RKO (cell line): Measurements from ENCODE around the gene ASCC3.
"Not testable (repeated sequence)": the region's sequence is repeated elsewhere in the genome, so short reads cannot be mapped to it uniquely, and the experiment has no call there.

Source experiments
- DNase-seq: peaks from one replicate; pipeline ENCODE4 v3.0.0-alpha.2; 2016; ENCODE audit warnings: low spot score

Gene ASCC3

DNA sequence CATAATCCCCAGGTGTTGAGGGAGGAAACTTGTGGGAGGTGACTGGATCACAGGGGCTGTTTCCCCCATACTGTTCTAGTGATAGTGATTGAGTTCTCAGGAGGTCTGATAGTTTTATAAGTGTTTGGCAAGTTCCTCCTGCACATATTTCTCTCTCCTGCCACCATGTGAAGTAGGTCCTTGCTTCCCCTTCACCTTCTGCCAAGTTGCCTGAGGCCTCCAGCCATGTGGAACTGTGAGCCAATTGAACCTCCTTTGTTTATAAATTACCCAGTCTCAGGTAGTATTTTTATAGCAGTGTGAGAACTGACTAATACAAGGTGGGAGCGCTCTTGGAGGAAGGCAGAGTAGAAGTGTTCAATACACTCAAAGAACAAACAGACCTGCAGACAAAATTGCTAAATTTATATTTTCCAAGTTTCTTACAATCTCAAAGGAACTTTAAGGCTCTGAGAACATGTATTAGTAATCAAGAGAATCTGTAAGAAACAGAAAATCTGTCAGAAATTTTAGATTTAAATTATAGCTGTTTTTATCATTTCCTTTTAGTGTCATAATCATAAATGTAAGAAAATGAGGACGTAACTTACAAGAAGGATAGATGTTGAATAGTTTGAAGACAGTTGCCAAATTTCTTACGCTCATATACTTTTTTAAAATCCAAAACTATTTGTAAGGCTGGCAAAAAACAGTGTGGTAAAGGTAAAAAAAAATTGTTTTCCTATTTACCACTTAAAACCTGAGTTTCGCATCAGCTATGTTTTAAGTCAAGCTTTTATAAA is 77.7 kb downstream of the ASCC3 start:
- no peak for DNase-seq

DNA sequence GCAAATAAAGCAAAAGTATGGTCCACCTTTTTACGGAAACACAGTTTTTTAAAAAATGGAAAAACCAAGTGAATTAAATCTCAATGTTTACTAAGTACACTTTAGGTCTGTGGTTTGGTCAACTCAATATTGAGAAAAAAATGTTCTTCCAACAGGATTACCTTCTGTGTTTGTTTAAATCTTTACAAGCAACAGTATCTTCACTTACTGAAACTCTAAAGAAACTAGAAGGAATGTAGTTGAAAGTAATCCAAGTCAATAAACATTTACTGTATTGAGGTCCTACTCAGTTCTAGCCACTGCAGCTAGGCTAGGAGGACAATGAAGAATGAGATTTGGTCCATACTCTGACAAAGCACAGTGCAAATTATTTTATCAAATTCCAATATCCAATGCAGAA is 80.1 kb downstream of the ASCC3 start:
- DNase-seq, result no peak

DNA sequence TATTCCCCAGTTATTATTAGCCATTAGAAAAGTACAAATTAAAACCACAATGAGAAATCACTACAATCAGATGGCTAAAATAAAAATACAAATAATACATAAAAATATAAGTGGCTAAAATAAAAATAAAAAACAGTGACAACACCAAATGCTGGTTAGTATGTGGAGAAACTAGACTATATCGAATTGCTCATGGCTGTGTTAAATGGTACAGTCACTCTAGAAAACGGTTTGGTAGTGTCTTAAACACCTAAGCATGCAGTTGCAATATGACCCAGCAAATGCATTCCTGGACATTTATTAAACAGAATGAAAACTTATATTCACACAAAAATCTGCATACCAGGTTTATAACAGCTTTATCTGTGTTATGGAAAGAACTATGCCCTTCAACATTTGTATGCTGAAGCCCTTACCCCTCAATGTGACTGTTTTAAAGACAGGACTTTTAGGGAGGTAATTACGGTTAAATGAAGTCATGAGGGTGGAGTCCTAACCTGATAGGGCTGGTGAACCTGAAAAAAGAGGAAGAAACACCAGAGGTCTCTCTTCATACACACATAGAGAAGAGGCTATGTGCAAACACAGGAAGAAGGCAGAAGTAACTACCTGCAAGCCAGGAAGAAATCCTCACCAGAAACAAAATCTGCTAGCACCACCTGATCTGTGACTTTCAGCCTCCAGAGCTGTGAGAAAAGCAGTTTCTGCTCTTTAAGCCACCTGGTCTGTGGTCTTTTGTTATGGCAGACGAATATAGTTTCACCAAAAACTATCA is 84.9 kb downstream of the ASCC3 start:
- DNase-seq, result no peak

DNA sequence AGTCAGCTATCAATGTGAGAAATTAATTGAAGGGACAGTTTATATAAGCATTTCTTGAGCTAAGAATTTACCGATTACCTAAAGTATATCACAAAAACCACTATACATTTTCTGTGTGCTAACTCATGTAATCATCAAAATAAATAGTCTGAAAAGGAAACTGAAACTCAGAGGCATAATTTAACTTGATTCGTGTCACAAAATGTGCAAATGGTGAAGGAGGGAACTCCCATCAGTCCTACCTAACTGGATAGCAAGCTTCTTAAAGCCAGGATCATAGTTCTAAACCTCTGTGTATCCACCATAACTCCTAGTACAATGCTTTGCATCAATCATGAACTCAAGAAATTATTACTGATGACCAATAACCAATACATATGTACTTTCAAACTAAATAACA is 91.0 kb downstream of the ASCC3 start:
- DNase-seq, result no peak

DNA sequence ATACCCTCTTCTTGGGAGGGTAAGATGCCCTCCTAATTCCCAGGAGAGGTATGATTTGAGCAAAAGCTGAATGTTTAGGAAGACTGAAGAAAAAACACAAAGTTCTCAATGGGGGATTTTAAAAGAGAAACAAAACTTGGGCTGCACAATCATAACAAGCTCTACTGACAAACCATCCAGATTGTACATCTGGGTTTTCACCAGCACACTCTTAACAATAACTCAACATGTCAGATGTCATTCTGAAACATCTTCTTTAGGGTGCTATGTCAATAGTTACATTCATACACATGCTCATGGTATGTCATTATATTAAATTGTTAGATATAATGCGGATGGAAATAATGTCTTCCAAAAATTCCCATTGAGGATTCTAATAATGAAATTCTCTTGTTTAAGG is 95.1 kb downstream of the ASCC3 start:
- no peak for DNase-seq

DNA sequence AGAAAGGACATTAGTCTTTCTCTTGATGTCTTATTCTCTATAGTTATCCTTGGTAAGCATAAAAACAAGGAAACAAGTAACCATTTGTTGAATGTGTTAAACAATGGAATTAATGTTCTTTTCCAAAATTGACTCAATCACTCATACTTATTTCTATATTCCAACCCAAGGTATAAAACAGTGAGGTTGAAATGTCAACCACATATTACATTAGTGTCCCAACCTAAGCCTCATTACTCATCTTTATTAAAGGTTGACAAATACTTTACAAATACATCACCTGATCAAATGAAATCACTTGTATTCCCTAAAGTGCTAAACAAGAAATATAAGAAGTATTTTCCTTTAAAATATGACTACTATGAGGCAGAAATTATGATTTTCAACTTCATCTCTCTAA is 100.5 kb downstream of the ASCC3 start:
- DNase-seq, result no peak

DNA sequence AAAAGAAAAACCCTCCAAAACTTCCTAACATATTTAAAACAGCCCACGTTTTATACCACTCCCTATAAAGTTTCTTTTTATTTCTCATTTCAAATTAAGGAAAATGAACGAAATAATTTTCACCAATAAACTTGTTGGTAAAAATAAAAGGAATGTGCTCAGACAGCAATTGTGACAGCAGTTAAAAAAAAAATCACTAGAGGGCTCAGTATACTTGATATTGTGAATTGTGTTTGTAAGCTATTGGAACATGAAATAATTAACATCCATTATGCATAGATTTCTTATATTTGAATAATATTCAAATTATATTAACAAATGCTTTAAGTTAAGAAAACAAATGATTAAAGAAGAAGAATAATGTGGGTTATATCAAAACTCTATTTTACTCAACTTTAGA is 105.5 kb downstream of the ASCC3 start:
- DNase-seq, result no peak

DNA sequence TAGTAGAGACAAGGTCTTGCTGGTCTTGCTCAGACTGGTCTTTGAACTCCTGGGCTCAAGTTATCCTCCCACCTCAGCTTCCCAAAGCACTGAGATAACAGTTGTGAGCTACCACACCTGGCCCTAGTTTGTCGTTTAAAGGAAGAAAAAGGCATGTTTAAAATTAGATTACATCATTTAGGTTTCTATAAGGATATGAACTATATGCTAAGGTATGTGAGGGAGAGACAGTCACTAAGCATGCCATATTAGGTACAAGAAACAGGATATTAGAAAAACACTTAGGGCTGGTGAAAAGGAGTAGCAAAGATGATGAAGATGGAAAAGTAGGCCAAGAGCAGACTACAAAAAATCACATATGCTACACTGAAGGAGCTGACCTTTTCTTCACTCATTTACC is 106.4 kb downstream of the ASCC3 start:
- DNase-seq, result peak; percentile 4

DNA sequence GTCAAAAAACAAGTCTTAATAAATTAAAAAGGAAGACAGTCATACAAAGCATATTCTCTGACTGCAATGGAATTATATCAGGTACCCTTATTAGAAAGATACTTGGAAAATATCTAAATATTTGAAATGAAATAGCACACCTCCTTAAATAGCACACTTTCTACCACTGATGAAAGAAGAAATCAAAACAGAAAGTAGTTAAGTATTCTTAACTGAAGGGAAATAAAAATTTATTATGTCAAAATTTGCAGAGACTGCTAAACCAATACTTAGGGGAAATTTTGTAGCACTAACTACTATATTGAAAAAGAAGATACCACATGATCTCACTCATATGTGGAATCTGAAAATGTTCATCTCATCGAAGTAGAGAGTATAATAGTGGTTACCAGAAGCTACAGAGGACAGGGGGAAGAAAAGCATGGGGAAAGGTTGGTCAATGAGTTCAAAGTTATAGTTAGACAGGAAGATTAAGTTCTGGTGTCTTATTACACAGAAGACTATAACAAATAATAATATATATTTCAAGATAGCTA is 112.2 kb downstream of the ASCC3 start:
- no peak for DNase-seq

DNA sequence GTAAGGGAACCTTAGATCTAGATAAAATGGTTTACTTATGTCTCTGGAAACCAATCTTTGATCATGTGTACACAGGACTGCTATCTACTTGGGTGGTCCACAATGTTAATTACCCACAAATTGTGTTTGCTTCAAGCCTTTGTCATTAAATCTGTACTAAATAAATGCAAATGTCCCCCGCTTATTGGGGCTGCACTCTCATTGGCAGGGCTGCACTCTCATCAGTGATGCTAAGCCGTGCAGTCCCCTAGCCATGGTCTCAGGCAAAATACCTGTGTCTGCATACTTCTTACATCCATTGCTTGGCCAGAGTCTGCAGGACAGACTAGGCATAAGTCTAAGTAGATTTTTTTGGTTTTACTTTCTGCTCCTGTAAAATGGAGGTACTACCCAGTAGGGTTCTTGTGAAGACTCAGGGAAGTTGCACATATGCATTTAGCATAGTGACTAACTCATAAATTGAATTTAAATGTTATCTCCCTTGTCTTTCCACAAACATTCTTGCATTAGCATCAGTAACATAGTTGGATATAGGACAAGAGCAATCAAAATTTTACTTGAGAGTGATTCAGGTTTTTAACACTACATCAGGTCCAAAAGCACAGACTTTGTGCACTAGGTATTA is 117.4 kb downstream of the ASCC3 start:
- DNase-seq, result no peak

DNA sequence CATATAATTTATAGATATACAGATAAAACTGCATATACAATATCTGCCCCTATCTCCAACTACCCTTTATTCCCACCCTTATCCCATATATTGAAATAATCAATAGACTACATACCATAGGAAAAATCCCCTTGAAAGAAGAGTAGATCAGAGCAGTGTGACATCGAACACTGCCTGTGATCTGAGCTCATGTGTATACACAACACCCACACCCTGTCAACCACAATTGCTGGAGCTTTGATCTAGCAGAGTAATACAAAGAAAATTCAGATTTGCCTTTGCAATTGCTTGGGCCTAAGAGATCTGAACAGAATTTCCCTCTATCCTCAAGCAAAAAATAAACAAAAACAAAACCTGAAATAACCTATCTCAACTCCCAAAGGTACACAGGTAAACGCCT is 119.3 kb downstream of the ASCC3 start:
- DNase-seq, result no peak

DNA sequence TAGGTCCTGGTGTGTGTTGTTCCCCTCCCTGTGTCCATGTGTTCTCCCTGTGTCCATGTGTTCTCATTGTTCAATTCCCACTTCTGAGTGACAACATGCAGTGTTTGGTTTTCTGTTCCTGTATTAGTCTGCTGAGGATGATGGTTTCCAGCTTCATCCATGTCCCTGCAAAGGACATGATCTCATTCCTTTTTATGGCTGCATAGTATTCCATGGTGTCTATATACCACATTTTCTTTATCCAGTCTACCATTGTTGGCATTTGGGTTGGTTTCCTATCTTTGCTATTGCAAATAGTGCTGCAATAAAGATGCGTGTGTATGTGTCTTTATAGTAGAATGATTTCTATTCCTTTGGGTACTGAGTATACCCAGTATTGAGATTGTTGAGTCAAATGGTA is 122.7 kb downstream of the ASCC3 start:
- DNase-seq, result not testable (repeated sequence)

DNA sequence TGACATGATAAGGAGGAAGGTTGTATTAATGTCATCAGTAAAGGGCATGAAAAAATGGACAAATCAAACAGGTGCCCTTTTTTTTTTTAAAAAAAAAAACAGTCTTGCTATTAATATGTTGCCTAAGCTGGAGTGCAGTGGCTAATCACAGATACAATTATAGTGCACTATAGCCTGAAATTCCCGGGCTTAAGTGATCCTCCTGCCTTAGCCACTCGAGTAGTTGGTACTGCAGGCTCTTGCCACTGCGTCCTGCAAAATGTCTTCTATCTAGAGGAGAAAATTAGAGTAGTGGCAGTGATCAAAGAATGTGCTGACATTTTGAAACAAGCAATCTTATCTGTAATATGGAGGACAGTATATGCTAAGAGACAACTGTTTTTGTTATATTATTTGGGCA is 127.7 kb downstream of the ASCC3 start:
- no peak for DNase-seq

DNA sequence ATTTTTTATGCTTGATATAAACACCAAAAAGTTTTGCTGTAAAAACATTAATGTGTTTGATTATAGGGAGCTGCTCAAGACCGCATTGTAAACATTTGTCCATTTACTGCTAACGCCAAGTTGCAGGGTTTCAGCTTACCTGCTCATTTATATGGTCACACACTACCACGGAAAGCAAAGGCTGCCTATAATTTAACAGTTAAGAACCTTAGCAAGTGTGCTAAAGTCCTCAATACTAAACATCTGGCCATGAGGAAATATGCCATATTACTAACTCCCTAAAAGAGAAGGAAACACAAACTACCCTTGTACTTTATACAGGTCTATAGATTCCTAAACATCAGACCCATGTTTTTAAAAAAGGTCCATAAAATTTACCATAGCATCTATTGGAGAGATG is 129.5 kb downstream of the ASCC3 start:
- DNase-seq, result no peak

DNA sequence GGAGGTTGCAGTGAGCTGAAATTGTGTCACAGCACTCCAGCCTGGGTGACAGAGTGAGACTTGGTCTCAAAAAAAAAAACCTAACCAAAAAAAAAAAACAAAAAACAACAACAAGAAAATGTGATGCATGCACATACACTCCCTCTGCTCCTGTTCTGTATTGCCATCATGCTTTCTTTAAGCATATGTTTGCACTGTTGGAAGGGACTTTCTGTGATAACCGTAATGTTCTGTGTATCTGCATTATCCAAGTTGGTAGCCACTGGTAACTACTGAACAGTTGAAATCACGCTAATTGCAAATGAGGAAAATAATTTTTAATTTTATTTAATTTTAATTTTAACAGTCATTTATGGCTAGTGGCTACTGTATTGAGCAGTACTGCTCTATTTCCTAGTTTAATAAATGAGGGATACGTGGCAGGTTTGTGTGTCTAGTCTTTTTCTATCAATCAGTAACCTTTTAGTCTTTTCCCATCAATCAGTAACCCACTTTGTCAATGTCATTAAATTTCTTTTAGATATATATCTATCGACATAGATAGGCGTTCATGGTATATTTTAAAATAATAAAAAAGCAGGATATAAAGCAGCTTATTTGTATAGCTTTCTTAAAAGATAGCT is 135.6 kb downstream of the ASCC3 start:
- DNase-seq, result no peak

DNA sequence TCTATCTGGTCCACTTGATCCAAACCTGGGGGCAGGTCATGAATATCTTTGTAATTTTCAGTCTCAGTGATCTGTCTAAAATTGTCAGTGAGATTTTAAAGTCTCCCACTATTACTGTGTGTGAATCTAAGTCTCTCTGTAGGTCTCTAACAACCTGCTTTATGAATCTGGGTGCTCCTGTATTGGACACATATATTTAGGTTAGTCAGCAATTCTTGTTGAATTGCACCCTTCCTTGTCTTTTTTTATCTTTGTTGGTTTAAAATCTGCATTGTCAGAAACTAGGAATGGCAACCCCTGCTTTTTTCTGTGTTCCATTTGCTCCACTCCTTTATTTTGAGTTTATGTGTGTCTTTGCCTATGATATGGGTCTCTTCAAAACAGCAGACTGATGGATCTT is 140.7 kb downstream of the ASCC3 start:
- DNase-seq, result no peak

DNA sequence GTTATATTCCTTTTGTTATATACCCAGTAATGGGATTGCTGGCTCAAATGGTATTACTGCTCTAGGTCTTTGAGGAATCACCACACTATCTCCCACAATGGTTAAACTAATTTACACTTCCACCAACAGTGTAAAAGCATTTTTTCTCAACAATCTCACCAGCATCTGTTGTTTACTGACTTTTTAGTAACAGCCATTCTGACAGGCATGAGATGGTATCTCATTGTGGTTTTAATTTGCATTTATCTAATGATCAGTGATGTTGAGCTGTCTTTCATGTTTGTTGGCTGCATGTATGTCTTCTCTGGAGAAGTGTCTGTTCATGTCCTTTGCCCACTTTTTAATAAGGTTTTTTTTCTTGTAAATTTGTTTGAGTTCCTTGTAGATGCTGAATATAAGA is 143.4 kb downstream of the ASCC3 start:
- not testable (repeated sequence) for DNase-seq

DNA sequence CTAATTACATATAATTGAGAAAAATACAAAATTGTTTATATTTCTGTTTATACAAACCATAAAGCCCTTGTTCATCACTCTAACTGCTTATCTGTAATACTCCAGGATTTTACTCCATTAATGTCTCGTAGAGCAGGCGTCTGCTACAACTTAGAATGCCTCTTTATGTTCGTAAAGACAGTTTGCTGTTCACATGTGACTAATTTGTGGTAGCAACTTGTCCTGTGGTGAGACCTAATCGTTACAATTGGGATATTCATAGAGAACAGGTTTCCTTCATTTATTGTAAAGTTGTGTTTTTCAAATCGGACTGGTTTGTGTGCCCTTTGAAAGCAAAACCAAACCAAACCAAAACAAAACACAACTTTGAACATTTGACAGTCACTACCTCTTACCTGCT is 149.7 kb downstream of the ASCC3 start:
- DNase-seq, result no peak

DNA sequence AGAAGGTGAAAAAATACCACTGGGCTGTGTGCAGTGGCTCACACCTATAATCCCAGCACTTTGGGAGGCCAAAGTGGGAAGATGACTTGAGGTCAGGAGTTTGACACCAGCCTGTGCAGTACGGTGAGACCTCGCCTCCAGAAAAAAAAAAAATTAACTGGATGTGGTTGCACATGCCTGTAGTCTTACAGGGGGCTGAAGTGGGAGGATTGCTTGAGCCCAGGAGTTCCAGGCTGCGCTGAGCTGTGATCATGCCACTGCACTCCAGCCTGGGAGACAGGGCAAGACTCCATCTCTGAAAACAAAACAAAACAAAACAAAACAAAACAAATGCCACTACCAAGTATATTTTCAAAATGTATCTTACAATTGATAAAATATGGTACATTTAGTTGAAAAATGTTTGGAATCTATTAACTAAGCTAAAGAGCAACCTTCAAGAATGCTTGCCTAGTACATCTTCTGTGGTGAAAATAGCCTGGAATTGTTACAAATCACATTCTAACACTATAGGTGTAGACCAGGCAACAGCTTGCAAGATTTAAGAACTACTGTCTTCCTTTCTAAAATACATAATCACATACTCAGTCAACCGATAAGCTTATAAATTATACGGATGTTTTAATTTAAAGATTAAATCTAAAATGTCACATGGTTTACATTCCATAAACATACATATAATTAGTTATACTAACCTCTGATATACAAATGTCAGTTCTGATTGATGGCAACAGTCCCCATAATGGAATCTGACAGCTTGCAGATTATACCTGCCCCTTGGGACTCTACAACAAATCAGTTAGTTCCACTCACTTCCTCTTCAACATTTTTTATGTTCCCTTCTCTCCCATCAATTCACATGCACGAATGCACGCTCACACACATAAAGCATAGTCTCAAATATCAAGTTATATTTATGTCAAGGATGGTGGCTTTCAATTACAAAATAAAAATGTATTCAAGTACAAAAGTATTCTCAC is 150.8 kb downstream of the ASCC3 start:
- DNase-seq, result no peak

DNA sequence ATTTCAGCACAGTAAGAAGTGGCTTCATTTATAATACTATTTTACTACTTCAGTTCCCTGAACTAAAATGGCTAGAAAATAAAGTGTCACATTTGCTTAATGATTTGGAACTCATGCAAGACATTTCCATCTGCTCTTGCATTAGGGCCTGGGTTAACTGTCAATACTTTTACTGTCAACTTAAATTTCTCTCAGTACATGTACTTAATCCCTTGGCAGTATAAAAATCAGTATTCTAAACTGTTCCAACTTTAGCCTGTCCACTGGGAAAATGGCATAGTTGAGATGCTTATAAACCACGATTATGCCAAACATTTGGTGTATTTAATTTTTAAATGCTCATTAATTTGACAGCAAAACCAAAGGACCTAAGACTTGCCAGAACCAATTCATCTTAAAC is 154.5 kb downstream of the ASCC3 start:
- DNase-seq, result no peak

DNA sequence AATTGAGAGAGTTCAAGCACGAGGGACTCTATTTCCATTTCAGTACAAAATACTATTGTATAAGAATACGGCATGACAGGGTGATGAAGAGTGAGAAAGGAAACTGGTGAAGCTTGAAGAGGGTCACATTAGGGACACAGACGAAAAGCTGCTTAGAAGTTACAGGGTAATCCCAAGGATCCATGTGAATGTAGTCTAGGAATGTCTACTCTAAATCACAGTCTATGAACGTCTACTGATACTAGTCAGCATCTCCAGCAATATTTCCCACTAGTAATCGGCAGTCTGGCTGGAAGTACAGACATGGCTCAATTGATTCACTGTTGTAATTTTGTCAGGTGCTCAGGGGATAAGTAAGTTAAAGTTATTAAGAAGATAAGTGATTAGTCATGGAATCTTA is 156.4 kb downstream of the ASCC3 start:
- DNase-seq, result no peak
